ENCODE data around the gene DNMT1.

DNMT1 gene

DNA sequence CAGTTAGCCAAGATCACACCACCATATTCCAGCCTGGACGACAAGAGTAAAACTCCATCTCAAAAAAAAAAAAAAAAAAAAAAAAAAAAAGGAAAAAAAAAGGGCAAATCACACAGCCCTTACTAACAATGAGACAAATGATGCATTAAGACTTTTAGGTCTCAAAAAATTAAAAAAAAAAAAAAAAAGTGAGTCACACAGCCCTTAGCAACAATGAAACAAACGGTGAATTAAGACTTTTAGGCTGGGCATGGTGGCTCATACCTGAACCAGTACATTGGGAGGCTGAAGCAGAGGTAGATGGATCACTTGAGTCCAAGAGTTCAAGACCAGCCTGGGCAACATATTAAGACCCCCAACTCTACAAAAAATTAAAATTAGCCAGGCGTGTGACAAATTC is 42.7 kb downstream of the DNMT1 start:
- H3K4me3 ChIP-seq = no peak overlapping the region
- no peaks in the 10 kb centered on the region for H3K4me1 ChIP-seq
- TF ChIP-seq, protein P1, sequence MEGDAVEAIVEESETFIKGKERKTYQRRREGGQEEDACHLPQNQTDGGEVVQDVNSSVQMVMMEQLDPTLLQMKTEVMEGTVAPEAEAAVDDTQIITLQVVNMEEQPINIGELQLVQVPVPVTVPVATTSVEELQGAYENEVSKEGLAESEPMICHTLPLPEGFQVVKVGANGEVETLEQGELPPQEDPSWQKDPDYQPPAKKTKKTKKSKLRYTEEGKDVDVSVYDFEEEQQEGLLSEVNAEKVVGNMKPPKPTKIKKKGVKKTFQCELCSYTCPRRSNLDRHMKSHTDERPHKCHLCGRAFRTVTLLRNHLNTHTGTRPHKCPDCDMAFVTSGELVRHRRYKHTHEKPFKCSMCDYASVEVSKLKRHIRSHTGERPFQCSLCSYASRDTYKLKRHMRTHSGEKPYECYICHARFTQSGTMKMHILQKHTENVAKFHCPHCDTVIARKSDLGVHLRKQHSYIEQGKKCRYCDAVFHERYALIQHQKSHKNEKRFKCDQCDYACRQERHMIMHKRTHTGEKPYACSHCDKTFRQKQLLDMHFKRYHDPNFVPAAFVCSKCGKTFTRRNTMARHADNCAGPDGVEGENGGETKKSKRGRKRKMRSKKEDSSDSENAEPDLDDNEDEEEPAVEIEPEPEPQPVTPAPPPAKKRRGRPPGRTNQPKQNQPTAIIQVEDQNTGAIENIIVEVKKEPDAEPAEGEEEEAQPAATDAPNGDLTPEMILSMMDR (IDR thresholded peaks at IDR 0.05) = no peak
- H3K27me3 ChIP-seq = no peaks in the 10 kb centered on the region
- intact Hi-C loops (cut with DNase I; ENCODE audit: low total_unique reads) = no loop called here
- H3K27ac ChIP-seq = no peak overlapping the region
- H3K9me3 ChIP-seq = no peaks in the 10 kb centered on the region
- no peak for DNase-seq
- H3K36me3 ChIP-seq = peaks cover 43 to 92% (median 78%) of the 10 kb centered on the region in 3 donors

DNA sequence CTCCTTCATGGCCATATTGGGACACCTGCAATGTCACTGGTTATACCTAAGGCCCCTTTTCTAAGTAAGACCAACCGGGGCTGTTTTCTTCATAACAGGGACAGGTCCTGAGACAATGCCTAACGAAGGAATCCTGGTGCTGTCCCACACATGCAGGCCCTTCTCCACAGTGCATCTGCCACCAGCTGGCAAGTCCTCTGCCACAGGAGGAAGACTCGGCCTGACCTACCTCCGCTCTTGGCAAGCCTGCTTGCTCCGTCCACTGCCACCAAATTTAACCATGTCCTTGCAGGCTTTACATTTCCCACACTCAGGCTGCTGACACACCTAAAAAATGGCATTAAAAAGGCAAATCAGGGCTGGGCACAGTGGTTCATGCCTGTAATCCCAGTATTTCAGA is 43.2 kb downstream of the DNMT1 start:
- H3K4me3 ChIP-seq = no peak overlapping the region
- DNase-seq = no peak
- intact Hi-C loops (cut with DNase I; ENCODE audit: low total_unique reads) = no loop called here
- H3K36me3 ChIP-seq = peaks cover 48 to 92% (median 78%) of the 10 kb centered on the region in 3 donors
- no peaks in the 10 kb centered on the region for H3K4me1 ChIP-seq
- TF ChIP-seq, protein P1 (IDR thresholded peaks at IDR 0.05) = no peak
- H3K27ac ChIP-seq = no peak overlapping the region
- H3K27me3 ChIP-seq = no peaks in the 10 kb centered on the region
- no peaks in the 10 kb centered on the region for H3K9me3 ChIP-seq

GRCh38 chr19:10149427-10149826 is 45.3 kb downstream of the DNMT1 start:
- Histone ChIP-seq H3K27ac (no peak overlapping the region), H3K27me3 (no peaks in the 10 kb centered on the region), H3K36me3 (peaks cover 65 to 92% (median 78%) of the 10 kb centered on the region in 3 donors), H3K9me3 (no peaks in the 10 kb centered on the region), H3K4me3 (no peak overlapping the region), H3K4me1 (no peaks in the 10 kb centered on the region)
- no peak for DNase-seq
- intact Hi-C loops (cut with DNase I; ENCODE audit: low total_unique reads) = no loop called here
- TF ChIP-seq, protein P1 (IDR thresholded peaks at IDR 0.05) = no peak

DNA sequence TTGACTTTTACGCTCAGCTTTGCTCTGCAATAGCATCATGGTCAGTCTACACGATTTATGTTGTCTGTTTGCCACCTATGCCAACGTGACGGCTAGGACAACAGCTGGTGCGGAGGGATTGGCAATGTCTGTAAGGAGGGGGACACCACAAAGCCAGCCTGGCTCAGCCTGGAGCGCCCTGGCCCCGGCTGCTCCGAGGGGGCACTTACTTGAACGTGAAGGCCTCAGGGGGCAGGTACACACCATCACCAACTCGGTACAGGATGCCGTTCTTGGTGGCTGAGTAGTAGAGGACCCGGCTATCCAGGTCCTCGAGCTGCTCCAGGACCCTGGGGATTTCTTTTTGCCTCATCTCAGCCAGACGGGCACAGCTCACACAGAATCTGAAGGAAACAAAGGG is 48.6 kb downstream of the DNMT1 start:
- TF ChIP-seq, protein P1 (IDR thresholded peaks at IDR 0.05) = no peak
- intact Hi-C loops (cut with DNase I; ENCODE audit: low total_unique reads) = no loop called here
- Histone ChIP-seq H3K27me3 (no peaks in the 10 kb centered on the region), H3K9me3 (no peaks in the 10 kb centered on the region), H3K27ac (no peak overlapping the region), H3K36me3 (peaks cover 69 to 94% (median 91%) of the 10 kb centered on the region in 3 donors), H3K4me1 (no peaks in the 10 kb centered on the region), H3K4me3 (no peak overlapping the region)
- DNase-seq = no peak

DNA sequence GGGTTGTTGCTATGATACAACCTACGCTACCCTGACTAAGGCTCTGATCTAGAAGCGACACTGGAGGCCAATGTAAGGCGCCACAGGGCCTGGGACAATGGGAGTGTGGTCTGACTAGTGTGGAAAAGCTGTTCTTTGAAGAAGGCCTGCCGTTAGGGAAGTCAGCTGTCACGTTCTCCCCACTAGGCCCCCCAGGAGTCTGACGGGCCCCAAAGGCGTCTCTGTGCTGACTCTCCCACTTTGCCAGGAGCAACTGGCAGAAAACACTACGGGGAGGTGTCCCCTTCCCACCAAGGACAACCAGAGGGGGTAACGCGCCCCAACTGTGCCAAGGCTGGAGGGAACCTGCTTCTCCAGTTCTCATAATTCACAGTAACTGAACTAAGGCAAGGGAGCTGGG is 49.7 kb downstream of the DNMT1 start:
- DNase-seq = no peak
- intact Hi-C loops (cut with DNase I; ENCODE audit: low total_unique reads) = no loop called here

More for the DNA sequence above, 49.7 kb downstream of the DNMT1 start:
- peaks cover 67 to 94% (median 91%) of the 10 kb centered on the region in 3 donors for H3K36me3 ChIP-seq
- no peaks in the 10 kb centered on the region for H3K27me3 ChIP-seq
- H3K4me1 ChIP-seq = no peaks in the 10 kb centered on the region
- no peak overlapping the region for H3K27ac ChIP-seq
- TF ChIP-seq, protein P1 (IDR thresholded peaks at IDR 0.05) = no peak
- no peak overlapping the region for H3K4me3 ChIP-seq
- H3K9me3 ChIP-seq = no peaks in the 10 kb centered on the region

All from tibial artery (tissue), 4 donors.